B cell (primary cell): ENCODE measurements around the gene SERTM2. TPM values are rescaled to one million over a fixed set of nuclear protein-coding genes. Genes with fewer than 3 reads are reported as not detected.

Experiments
- ATAC-seq: fragments of 200-7000 bp; cut with Tn5 transposase; one replicate; pipeline ENCODE4 v1.10.0; 2021; ENCODE audit warnings: low read depth, mild to moderate bottlenecking, moderate number of reproducible peaks, moderate library complexity
- CTCF ChIA-PET: fragments of 350-600 bp; sonication (Branson Sonifier 250); formaldehyde crosslinking; loops from one replicate; lab custom pipeline; 2021; ENCODE audit warnings: antibody characterized with exemption, inconsistent platforms; lab: Charles Lee
- POLR2A ChIA-PET: fragments of 350-600 bp; sonication (Branson Sonifier 250); formaldehyde crosslinking; loops from one replicate; lab custom pipeline; 2021; ENCODE audit warnings: antibody characterized with exemption; lab: Charles Lee
- DNase-seq: peaks from one replicate; pipeline ENCODE4 v3.0.0; 2013
- H2AFZ ChIP-seq: 2 replicates; pipeline ENCODE4 v1.6.1; 2012; ENCODE audit warnings: mild to moderate bottlenecking, low read depth, low read length; ENCODE audit not compliant: insufficient read depth, poor library complexity, severe bottlenecking
- H3K27ac ChIP-seq, 2 donors: 1 replicate in 1 of 2; 2 replicates in 1 of 2; pipeline ENCODE4 v1.5.1; 2012 to 2013; ENCODE audit warnings: low read length in 2 of 2, mild to moderate bottlenecking in 2 of 2, moderate library complexity in 1 of 2
- H3K27me3 ChIP-seq, 4 experiments: fragments of 200-600 bp in 1 of 4; sonication (generic) in 1 of 4; replicated peaks in 1 of 4; 1 replicate in 2 of 4; 2 replicates in 2 of 4; pipeline versions ENCODE4 v1.6.1 to v1.7.0; 2013 to 2016; ENCODE audit warnings: low read length in 3 of 4, mild to moderate bottlenecking in 2 of 4, mixed read lengths in 1 of 4, moderate library complexity in 1 of 4; ENCODE audit not compliant: insufficient read depth in 4 of 4, control insufficient read depth in 3 of 4; ENCODE audit errors: control extremely low read depth in 1 of 4
- H3K36me3 ChIP-seq, 2 experiments: replicated peaks in 1 of 2; 1 replicate in 1 of 2; 2 replicates in 1 of 2; pipeline versions ENCODE4 v1.6.1 to v1.7.1; 2013; ENCODE audit warnings: low read length in 1 of 2; ENCODE audit not compliant: insufficient read depth in 2 of 2, control insufficient read depth in 1 of 2; ENCODE audit errors: control extremely low read depth in 1 of 2, extremely low read depth in 1 of 2
- H3K4me1 ChIP-seq, 2 donors: fragments of 200-600 bp in 1 of 2; sonication (generic) in 1 of 2; 1 replicate in 1 of 2; 2 replicates in 1 of 2; pipeline versions ENCODE4 v1.5.1 to v1.6.1; 2013 to 2017; ENCODE audit warnings: low read length in 2 of 2; ENCODE audit not compliant: control insufficient read depth in 2 of 2, insufficient read depth in 2 of 2
- H3K4me2 ChIP-seq: replicated peaks from 2 replicates; pipeline ENCODE3; 2012; ENCODE audit warnings: mild to moderate bottlenecking, low read depth, low read length; ENCODE audit not compliant: poor library complexity, severe bottlenecking
- H3K4me3 ChIP-seq, 5 experiments: fragments of 200-600 bp in 1 of 5; sonication (generic) in 1 of 5; 1 replicate in 3 of 5; 2 replicates in 2 of 5; pipeline versions ENCODE4 v1.5.1 to v1.7.0; 2011 to 2016; ENCODE audit warnings: low read length in 4 of 5, mild to moderate bottlenecking in 4 of 5, low read depth in 2 of 5, control low read depth in 1 of 5, moderate library complexity in 1 of 5; ENCODE audit not compliant: insufficient read depth in 1 of 5; ENCODE audit errors: control extremely low read depth in 1 of 5, extremely low read depth in 1 of 5
- H3K79me2 ChIP-seq: fragments of 200-600 bp; sonication (generic); one replicate; pipeline ENCODE4 v1.6.0; 2016; ENCODE audit warnings: low read length; ENCODE audit not compliant: control insufficient read depth, insufficient read depth
- H3K9ac ChIP-seq: fragments of 200-600 bp; sonication (generic); 2 replicates; pipeline ENCODE4 v1.6.1; 2017; ENCODE audit warnings: mild to moderate bottlenecking, low read length, moderate library complexity
- H3K9me3 ChIP-seq, 3 donors: one replicate each; pipeline versions ENCODE4 v1.6.1 to v1.7.1; 2013; ENCODE audit warnings: low read length in 2 of 3; ENCODE audit not compliant: control insufficient read depth in 2 of 3, insufficient read depth in 1 of 3; ENCODE audit errors: control extremely low read depth in 1 of 3
- H4K20me1 ChIP-seq: 2 replicates; pipeline ENCODE4 v1.6.0; 2012; ENCODE audit warnings: mild to moderate bottlenecking, low read length; ENCODE audit not compliant: insufficient read depth, control insufficient read depth, poor library complexity, severe bottlenecking
- H3K27ac Mint-ChIP-seq: one replicate; pipeline ENCODE4 v1.8.0; 2021; ENCODE audit warnings: mixed read lengths
- H3K27me3 Mint-ChIP-seq: one replicate; pipeline ENCODE4 v1.8.0; 2021; ENCODE audit warnings: mixed read lengths
- H3K4me1 Mint-ChIP-seq: one replicate; pipeline ENCODE4 v1.8.0; 2021; ENCODE audit warnings: mixed read lengths
- H3K4me3 Mint-ChIP-seq: one replicate; pipeline ENCODE4 v1.8.0; 2021; ENCODE audit warnings: mixed read lengths
- H3K9me3 Mint-ChIP-seq: one replicate; pipeline ENCODE4 v1.8.0; 2022; ENCODE audit warnings: mixed read lengths; ENCODE audit not compliant: insufficient read depth
- CTCF ChIP-seq: fragments of 200-600 bp; IDR thresholded peaks from one replicate; pipeline ENCODE4 v1.8.0; 2022; ENCODE audit warnings: antibody characterized with exemption, mild to moderate bottlenecking
- EZH2 ChIP-seq: IDR thresholded peaks from 2 replicates; pipeline ENCODE4 v1.6.1; 2012; ENCODE audit warnings: borderline replicate concordance, low read depth, mild to moderate bottlenecking, moderate library complexity, low read length; ENCODE audit not compliant: insufficient read depth, poor library complexity, severe bottlenecking
- WGBS: methylation state at CpG from one replicate; pipeline ENCODE4 v1.1.5; 2013; ENCODE audit warnings: missing lambda C conversion rate; ENCODE audit not compliant: insufficient coverage; 5-methylcytosine and 5-hydroxymethylcytosine counted together
- intact Hi-C: fragments of 100-400 bp; cut with micrococcal nuclease; formaldehyde crosslinking; loops from one replicate; pipeline ENCODE4 v1.10.0; 2022
- polyA plus RNA-seq: library from polyadenylated mRNA; depleted of rRNA; stranded (reverse); fragments of >200 nt; gene quantifications from 2 replicates; pipeline ENCODE4 v1.2.3, GENCODE V29; 2012
- total RNA-seq, 2 donors: library from RNA; stranded (reverse); fragments of 120-200 nt in 1 of 2; gene quantifications; 1 replicate in 1 of 2; 2 replicates in 1 of 2; pipeline versions ENCODE4 v1.2.3 to v1.2.4, GENCODE V29; 2013 to 2022

Gene SERTM2
- total and polyA plus RNA-seq, 2 donors (not counting 1 experiment from before 2014, with no cell fraction given): not detected

- no peaks in the 10 kb centered on the region for H3K9me3 Mint-ChIP-seq
- H3K36me3 ChIP-seq: no peaks in the 10 kb centered on the region
- no peaks in the 10 kb centered on the region for H3K4me1 Mint-ChIP-seq
- H3K9ac ChIP-seq: no peak overlapping the region
- intact Hi-C loops: no loop called here
- DNase-seq: no peak
- TF ChIP-seq EZH2: no peak
- H3K27me3 ChIP-seq: no peaks in the 10 kb centered on the region
- H3K27ac ChIP-seq: no peak overlapping the region
- ChIA-PET POLR2A (no interaction called here), CTCF (no interaction called here)
- no peak overlapping the region for H3K4me3 Mint-ChIP-seq
- no peaks in the 10 kb centered on the region for H3K9me3 ChIP-seq
- H4K20me1 ChIP-seq: no peaks in the 10 kb centered on the region
- H3K4me1 ChIP-seq: no peaks in the 10 kb centered on the region
- no peak for ATAC-seq
- H3K4me3 ChIP-seq: no peak overlapping the region
- no peak overlapping the region for H2AFZ ChIP-seq
- no peaks in the 10 kb centered on the region for H3K79me2 ChIP-seq
- H3K4me2 ChIP-seq: no peak overlapping the region
- no peaks in the 10 kb centered on the region for H3K27me3 Mint-ChIP-seq
- no peak overlapping the region for H3K27ac Mint-ChIP-seq
These were observed 9.1 kb downstream of the SERTM2 start for GRCh38 chrX:111520506-111520905.

- Histone ChIP-seq H2AFZ (no peak overlapping the region), H3K4me3 (no peak overlapping the region), H3K4me2 (no peak overlapping the region), H4K20me1 (no peaks in the 10 kb centered on the region), H3K9me3 (no peaks in the 10 kb centered on the region), H3K79me2 (no peaks in the 10 kb centered on the region), H3K27ac (no peak overlapping the region), H3K27me3 (no peaks in the 10 kb centered on the region), H3K36me3 (no peaks in the 10 kb centered on the region), H3K9ac (no peak overlapping the region), H3K4me1 (no peaks in the 10 kb centered on the region)
- ChIA-PET CTCF (no interaction called here), POLR2A (no interaction called here)
- H3K4me1 Mint-ChIP-seq: no peaks in the 10 kb centered on the region
- H3K4me3 Mint-ChIP-seq: no peak overlapping the region
- WGBS: no CpG with 5 or more reads among the region's 1 CpG
- no peak for TF ChIP-seq CTCF
- TF ChIP-seq EZH2: no peak
- no peaks in the 10 kb centered on the region for H3K9me3 Mint-ChIP-seq
- H3K27ac Mint-ChIP-seq: no peak overlapping the region
- ATAC-seq: no peak
- DNase-seq: no peak
- H3K27me3 Mint-ChIP-seq: no peaks in the 10 kb centered on the region
- intact Hi-C loops: no loop called here
These were observed 9.7 kb downstream of the SERTM2 start for GRCh38 chrX:111521169-111521568.
